LNCaP clone FGC (cell line): ENCODE data around the gene SLC9A7.

Source experiments
- DNase-seq: peaks from one replicate; pipeline ENCODE4 v3.0.0-alpha.2; 2011; ENCODE audit warnings: low read depth
- H3K4me3 ChIP-seq: 2 replicates; pipeline ENCODE4 v1.5.1; 2011; ENCODE audit warnings: mild to moderate bottlenecking, low read depth, low read length, control low read depth
- TF ChIP-seq, protein P1 (sequence below): IDR thresholded peaks from 2 replicates; pipeline ENCODE4 v1.5.1; 2012; ENCODE audit warnings: mild to moderate bottlenecking; ENCODE audit not compliant: control insufficient read depth, insufficient read depth; ENCODE audit errors: extremely low read depth

The SLC9A7 gene

DNA sequence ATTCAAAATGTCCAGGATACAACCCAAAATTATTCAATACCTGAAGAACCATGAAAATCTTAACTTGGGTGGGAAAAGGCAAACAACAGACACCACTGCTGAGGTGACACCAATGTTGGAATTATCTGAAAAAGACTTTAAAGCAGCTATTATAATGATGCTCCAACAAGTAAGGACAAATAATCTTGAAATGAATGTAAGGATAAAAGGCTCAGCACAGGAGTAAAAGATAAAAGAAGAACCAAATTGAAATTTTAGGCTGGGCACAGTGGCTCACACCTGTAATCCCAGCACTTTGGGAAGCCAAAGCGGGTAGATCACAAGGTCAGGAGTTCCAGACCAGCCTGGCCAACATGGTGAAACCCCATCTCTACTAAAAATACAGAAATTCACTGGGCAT is 4.0 kb upstream of the SLC9A7 start:
- DNase-seq = no peak
- H3K4me3 ChIP-seq = no peak overlapping the region
- TF ChIP-seq, protein P1, sequence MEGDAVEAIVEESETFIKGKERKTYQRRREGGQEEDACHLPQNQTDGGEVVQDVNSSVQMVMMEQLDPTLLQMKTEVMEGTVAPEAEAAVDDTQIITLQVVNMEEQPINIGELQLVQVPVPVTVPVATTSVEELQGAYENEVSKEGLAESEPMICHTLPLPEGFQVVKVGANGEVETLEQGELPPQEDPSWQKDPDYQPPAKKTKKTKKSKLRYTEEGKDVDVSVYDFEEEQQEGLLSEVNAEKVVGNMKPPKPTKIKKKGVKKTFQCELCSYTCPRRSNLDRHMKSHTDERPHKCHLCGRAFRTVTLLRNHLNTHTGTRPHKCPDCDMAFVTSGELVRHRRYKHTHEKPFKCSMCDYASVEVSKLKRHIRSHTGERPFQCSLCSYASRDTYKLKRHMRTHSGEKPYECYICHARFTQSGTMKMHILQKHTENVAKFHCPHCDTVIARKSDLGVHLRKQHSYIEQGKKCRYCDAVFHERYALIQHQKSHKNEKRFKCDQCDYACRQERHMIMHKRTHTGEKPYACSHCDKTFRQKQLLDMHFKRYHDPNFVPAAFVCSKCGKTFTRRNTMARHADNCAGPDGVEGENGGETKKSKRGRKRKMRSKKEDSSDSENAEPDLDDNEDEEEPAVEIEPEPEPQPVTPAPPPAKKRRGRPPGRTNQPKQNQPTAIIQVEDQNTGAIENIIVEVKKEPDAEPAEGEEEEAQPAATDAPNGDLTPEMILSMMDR = no peak

- no peak for DNase-seq
- H3K4me3 ChIP-seq = peak overlapping the region; percentile 65
- TF ChIP-seq, protein P1 = no peak
These were observed 692 bp upstream of the SLC9A7 start for GRCh38 chrX:46759645-46759974.

GRCh38 chrX:46758163-46758955 is 559 bp downstream of the SLC9A7 start:
- TF ChIP-seq, protein P1 = no peak
- no peak for DNase-seq
- peak overlapping the region; percentile 65 for H3K4me3 ChIP-seq

DNA sequence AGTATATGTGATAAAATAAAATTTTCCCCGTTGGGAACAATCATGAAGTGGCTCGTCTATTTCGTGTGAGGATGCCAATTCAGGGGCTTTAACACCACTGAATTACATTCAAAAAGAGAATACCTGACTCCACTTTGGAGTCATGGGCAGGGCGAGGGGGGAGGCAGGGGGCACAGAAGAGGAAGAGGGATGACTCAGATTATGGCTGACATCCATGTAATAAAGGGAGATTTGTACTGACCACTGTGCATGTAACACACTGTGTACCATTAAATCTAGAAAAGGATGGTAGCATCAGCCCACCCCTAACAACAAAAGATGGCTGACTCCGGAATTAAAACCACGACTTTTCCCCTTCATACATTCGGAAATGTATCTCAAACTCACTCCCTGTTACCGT is 1.3 kb downstream of the SLC9A7 start:
- peak overlapping the region; percentile 65 for H3K4me3 ChIP-seq
- TF ChIP-seq, protein P1 = no peak

DNA sequence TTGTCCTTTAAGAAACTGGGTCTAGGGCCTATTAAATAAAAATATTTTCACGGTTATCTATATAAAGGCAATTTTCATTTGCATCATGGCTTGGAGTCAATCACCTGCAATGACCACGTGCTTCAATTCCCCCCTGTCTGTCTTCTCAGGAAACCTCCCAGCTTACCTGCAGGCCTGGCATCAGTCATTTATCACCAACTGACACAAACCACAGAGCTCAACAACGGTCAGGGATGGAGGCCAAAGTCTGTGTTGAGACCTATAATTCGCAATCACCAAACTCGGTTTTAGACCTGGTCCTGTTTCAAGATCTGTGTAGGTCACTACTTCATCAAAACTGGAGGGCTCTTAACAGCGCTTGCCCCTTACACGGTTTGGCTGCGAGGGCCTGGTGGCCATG is 1.9 kb downstream of the SLC9A7 start:
- TF ChIP-seq, protein P1 = no peak
- no peak for DNase-seq
- H3K4me3 ChIP-seq = peak overlapping the region; percentile 65; the same call in 1 of the 2 replicates

More for the DNA sequence above, 1.3 kb downstream of the SLC9A7 start:
- DNase-seq = no peak

DNA sequence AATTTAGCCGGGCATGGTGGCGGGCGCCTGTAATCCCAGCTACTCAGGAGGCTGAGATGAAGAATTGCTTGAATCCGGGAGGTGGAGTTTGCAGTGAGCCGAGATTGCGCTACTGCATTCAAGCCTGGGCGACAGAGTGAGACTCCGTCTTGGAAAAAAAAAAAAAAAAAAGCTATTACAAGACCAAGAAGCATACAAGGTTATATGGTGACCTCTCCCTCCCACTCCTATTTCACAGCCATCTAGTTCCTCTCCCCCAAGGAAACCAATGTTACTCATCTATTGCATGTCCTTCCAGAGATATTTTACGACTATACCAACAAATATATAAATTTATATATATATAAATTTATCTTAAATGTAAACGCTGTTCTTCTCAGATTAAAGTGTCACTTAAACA is 3.2 kb downstream of the SLC9A7 start:
- no peak for DNase-seq
- TF ChIP-seq, protein P1 = no peak
- no peak overlapping the region for H3K4me3 ChIP-seq

DNA sequence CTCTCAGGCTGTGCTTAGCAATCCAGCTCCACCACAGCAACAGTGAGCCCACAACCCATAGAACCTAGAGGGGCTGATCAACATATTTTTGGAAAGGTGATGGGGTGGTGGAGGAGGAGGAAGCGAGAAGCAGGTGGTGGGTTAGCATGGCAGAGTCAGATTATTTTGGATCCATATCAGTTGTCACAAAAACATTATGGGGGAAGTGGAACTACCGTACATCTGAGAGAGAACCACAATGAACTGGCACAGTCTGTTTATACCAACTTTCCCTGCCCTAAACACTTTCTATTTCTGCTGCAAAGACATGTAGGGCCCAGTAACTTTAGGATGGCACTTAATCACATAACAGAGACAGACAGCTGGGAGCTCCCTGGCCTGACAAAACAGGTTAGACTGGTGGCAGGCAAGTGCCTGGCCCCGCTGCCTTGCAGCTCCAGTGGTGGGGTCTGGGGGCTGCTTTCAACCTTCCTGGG is 4.3 kb downstream of the SLC9A7 start:
- H3K4me3 ChIP-seq = no peak overlapping the region
- no peak for DNase-seq
- TF ChIP-seq, protein P1 = no peak
